HCT116 (cell line): ENCODE measurements around the gene THEM4.

Experiments
- EZH2 ChIP-seq: fragments of 200-600 bp; sonication (generic); IDR thresholded peaks from 2 replicates; pipeline ENCODE4 v1.6.1; 2017; ENCODE audit warnings: antibody characterized with exemption, mixed run types
- EZH2phosphoT487 ChIP-seq: fragments of 200-600 bp; IDR thresholded peaks from 2 replicates; pipeline ENCODE4 v1.6.1; 2018; ENCODE audit warnings: antibody characterized with exemption, borderline replicate concordance
- FOSL1 ChIP-seq: IDR thresholded peaks from 2 replicates; pipeline ENCODE4 v1.6.1; 2012; ENCODE audit warnings: low read depth
- POLR2A ChIP-seq: IDR thresholded peaks from 2 replicates; pipeline ENCODE4 v1.7.0; 2011; ENCODE audit warnings: borderline replicate concordance; ENCODE audit not compliant: insufficient read depth, insufficient read length; ENCODE audit errors: extremely low read depth
- RAD21 ChIP-seq: IDR thresholded peaks from 2 replicates; pipeline ENCODE4 v1.6.1; 2012; ENCODE audit warnings: low read depth, mild to moderate bottlenecking
- SIN3A ChIP-seq: IDR thresholded peaks from 2 replicates; pipeline ENCODE4 v1.6.1; 2012; ENCODE audit warnings: low read depth
- SRF ChIP-seq: IDR thresholded peaks from 2 replicates; pipeline ENCODE4 v1.6.1; 2012; ENCODE audit warnings: low read depth
- TCF7L2 ChIP-seq: IDR thresholded peaks from 2 replicates; pipeline ENCODE4 v1.7.0; 2011; ENCODE audit warnings: borderline replicate concordance, inconsistent platforms; ENCODE audit not compliant: insufficient read depth, insufficient read length; ENCODE audit errors: extremely low read depth
- YY1 ChIP-seq: IDR thresholded peaks from 2 replicates; pipeline ENCODE4 v1.6.1; 2011; ENCODE audit warnings: low read length, low read depth, moderate library complexity, mild to moderate bottlenecking; ENCODE audit not compliant: insufficient replicate concordance; ENCODE audit errors: extremely low read depth
- ZFX ChIP-seq: fragments of 450-650 bp; IDR thresholded peaks from 2 replicates; pipeline ENCODE4 v1.6.1; 2017
- TF ChIP-seq, protein P1 (sequence below), 3 experiments: fragments of 200-600 bp in 1 of 3; sonication (generic) in 1 of 3; IDR thresholded peaks in 2 of 3; conservative IDR thresholded peaks in 1 of 3; 2 replicates each; pipeline ENCODE4 v1.5.1; 2012 to 2017; ENCODE audit warnings: low read depth in 2 of 3, low read length in 2 of 3, antibody characterized with exemption in 1 of 3, borderline replicate concordance in 1 of 3, control low read depth in 1 of 3, mild to moderate bottlenecking in 1 of 3, mixed read lengths in 1 of 3, mixed run types in 1 of 3, moderate library complexity in 1 of 3; ENCODE audit not compliant: insufficient read depth in 1 of 3
- TF ChIP-seq, protein P2 (sequence below): IDR thresholded peaks from 2 replicates; pipeline ENCODE4 v1.6.1; 2012
- TF ChIP-seq, protein P3 (sequence below): IDR thresholded peaks from 2 replicates; pipeline ENCODE4 v1.6.1; 2012; ENCODE audit warnings: low read depth
- TF ChIP-seq, protein P4 (sequence below): IDR thresholded peaks from 2 replicates; pipeline ENCODE4 v1.6.1; 2012

DNA sequence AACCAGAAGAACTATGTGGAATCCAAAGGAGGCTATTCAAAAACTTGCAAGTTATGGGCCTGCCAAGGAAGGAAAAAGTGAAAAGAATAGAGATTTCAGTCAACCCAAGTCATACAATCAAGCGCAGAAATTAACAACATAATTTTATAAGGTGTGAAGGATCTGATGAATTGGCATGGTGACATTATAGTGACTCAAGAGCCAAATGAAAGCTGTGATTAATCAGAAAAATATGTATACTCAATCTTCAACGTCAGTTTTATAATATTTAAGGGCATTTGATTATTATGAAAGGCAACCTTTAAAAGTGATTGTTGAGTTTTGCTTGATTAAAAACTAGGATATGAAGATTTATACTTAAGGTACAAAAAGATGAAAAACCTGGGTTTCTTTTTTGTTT lies 37.8 kb upstream of the THEM4 start:
- TF ChIP-seq FOSL1 (peak; percentile 75), POLR2A (no peak), EZH2phosphoT487 (no peak), ZFX (no peak), EZH2 (no peak), TCF7L2 (no peak), RAD21 (no peak), YY1 (no peak), SRF (no peak), SIN3A (no peak)
- TF ChIP-seq, protein P1, sequence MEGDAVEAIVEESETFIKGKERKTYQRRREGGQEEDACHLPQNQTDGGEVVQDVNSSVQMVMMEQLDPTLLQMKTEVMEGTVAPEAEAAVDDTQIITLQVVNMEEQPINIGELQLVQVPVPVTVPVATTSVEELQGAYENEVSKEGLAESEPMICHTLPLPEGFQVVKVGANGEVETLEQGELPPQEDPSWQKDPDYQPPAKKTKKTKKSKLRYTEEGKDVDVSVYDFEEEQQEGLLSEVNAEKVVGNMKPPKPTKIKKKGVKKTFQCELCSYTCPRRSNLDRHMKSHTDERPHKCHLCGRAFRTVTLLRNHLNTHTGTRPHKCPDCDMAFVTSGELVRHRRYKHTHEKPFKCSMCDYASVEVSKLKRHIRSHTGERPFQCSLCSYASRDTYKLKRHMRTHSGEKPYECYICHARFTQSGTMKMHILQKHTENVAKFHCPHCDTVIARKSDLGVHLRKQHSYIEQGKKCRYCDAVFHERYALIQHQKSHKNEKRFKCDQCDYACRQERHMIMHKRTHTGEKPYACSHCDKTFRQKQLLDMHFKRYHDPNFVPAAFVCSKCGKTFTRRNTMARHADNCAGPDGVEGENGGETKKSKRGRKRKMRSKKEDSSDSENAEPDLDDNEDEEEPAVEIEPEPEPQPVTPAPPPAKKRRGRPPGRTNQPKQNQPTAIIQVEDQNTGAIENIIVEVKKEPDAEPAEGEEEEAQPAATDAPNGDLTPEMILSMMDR (IDR thresholded peaks at IDR 0.05 in 2 of 3, conservative IDR thresholded peaks at IDR 0.05 in 1 of 3; ENCODE audit: borderline replicate concordance in 1 of 3, insufficient read depth in 1 of 3, low read depth in 2 of 3, low read length in 2 of 3), result no peak
- TF ChIP-seq, protein P2, sequence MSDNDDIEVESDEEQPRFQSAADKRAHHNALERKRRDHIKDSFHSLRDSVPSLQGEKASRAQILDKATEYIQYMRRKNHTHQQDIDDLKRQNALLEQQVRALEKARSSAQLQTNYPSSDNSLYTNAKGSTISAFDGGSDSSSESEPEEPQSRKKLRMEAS, result no peak
- TF ChIP-seq, protein P3, sequence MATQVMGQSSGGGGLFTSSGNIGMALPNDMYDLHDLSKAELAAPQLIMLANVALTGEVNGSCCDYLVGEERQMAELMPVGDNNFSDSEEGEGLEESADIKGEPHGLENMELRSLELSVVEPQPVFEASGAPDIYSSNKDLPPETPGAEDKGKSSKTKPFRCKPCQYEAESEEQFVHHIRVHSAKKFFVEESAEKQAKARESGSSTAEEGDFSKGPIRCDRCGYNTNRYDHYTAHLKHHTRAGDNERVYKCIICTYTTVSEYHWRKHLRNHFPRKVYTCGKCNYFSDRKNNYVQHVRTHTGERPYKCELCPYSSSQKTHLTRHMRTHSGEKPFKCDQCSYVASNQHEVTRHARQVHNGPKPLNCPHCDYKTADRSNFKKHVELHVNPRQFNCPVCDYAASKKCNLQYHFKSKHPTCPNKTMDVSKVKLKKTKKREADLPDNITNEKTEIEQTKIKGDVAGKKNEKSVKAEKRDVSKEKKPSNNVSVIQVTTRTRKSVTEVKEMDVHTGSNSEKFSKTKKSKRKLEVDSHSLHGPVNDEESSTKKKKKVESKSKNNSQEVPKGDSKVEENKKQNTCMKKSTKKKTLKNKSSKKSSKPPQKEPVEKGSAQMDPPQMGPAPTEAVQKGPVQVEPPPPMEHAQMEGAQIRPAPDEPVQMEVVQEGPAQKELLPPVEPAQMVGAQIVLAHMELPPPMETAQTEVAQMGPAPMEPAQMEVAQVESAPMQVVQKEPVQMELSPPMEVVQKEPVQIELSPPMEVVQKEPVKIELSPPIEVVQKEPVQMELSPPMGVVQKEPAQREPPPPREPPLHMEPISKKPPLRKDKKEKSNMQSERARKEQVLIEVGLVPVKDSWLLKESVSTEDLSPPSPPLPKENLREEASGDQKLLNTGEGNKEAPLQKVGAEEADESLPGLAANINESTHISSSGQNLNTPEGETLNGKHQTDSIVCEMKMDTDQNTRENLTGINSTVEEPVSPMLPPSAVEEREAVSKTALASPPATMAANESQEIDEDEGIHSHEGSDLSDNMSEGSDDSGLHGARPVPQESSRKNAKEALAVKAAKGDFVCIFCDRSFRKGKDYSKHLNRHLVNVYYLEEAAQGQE, result no peak
- TF ChIP-seq, protein P4, sequence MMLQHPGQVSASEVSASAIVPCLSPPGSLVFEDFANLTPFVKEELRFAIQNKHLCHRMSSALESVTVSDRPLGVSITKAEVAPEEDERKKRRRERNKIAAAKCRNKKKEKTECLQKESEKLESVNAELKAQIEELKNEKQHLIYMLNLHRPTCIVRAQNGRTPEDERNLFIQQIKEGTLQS, result no peak
